DMS53 (cell line): ENCODE measurements around the gene CILP2.

ENCODE experiments used
- DNase-seq: peaks from one replicate; lab custom pipeline; 2025; lab: John Stamatoyannopoulos, UW

Gene CILP2, protein sequence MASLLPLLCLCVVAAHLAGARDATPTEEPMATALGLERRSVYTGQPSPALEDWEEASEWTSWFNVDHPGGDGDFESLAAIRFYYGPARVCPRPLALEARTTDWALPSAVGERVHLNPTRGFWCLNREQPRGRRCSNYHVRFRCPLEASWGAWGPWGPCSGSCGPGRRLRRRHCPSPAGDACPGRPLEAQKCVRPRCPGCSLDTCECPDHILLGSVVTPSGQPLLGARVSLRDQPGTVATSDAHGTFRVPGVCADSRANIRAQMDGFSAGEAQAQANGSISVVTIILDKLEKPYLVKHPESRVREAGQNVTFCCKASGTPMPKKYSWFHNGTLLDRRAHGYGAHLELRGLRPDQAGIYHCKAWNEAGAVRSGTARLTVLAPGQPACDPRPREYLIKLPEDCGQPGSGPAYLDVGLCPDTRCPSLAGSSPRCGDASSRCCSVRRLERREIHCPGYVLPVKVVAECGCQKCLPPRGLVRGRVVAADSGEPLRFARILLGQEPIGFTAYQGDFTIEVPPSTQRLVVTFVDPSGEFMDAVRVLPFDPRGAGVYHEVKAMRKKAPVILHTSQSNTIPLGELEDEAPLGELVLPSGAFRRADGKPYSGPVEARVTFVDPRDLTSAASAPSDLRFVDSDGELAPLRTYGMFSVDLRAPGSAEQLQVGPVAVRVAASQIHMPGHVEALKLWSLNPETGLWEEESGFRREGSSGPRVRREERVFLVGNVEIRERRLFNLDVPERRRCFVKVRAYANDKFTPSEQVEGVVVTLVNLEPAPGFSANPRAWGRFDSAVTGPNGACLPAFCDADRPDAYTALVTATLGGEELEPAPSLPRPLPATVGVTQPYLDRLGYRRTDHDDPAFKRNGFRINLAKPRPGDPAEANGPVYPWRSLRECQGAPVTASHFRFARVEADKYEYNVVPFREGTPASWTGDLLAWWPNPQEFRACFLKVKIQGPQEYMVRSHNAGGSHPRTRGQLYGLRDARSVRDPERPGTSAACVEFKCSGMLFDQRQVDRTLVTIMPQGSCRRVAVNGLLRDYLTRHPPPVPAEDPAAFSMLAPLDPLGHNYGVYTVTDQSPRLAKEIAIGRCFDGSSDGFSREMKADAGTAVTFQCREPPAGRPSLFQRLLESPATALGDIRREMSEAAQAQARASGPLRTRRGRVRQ

DNA sequence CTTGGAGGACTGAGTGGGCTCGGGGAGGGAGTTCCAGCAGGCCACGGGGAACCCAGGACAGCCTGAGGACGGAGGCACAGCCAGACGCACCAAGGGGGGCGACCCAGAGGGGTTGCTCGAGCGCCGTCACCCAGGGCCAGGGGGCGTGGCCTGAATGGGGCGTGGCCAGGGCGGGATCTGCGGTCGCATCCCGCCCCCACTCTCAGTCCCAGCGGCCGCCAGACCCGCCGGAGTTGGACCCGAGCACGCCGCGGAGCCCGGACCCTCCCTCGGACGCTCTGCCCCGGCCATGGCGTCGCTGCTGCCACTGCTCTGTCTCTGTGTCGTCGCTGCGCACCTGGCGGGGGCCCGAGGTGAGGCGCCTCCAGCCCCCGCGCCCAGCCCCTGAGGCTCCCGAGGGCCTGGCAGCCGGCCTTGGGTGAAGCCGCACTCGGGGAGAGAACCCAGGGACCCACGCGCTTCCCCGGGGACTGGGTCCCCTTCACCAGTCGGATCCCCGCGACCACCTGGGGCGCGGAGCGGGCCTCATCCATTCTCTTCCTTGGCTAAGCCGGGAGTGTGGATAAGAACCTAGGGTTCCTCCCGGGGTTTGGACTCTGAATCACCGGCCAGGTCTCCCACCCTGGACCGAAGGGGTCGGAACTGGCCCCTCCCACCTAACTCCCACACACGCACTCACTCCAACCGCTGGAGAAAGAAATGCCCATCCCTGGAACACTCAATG lies at the start of gene CILP2:
TSS of gene CILP2 (plus strand) at position 205 of the 724 bp plus-strand sequence. CDS start at position 290, 85 bp downstream.
- DNase-seq: peak; percentile 38

DNA sequence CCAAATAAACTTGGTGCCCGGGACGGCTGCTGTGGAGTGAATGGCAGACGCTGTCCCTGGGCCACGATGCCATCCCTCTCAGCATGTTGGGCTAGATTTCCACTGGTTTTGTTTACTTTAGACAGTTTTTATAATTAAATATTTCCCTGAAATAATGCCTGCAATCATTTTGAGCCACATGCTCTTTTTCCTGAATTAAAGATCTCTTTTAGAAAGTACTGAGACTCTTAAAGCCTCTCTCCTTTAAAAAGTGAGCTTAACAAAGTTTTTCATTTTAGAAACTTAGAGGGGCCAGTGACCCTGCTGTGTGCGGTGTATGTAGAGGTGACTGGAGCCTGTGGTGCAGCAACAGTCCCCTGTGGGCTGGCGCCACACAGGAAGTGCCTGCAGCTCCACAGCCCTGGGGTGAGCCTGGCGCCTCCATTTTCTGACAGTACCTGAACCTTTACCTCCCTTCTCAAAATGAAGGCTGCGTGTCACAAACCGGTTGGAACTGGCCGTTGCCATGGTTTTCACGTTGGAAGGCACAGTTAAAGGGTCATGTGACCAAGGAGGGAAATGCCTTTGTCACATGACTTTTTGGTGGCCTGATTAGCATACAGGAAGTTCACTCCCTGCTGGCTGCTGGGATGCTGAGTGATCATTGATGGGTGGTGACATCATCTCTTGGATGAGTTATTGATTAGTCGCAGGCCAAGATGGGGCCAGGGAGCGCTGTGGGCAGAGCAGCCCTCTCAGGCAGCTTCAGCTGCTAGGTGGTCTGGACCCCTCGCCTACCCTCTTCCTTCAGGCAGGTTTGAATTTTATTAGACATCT lies 49.0 kb upstream of the CILP2 start:
- DNase-seq: peak; percentile 85

DNA sequence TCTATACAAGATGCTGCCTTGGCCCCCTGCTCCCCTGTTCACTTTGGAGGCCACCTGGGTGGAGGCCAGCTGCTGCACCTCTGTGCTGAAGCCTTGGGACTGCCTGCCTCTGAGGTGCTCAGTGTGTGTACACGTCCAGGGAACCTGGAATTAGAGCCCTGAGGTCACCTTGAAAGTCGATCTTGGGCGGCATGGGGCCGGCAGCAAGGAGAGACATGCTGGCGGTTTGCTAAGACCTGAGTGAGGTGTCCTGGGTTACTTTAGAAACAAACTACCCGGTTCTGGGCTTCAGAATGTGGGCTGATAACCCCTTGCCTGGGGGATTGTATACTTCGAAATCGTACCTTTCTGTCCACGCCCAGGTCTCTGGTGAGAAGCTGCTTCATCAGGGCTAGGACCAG lies 48.3 kb upstream of the CILP2 start:
- DNase-seq: no peak

DNA sequence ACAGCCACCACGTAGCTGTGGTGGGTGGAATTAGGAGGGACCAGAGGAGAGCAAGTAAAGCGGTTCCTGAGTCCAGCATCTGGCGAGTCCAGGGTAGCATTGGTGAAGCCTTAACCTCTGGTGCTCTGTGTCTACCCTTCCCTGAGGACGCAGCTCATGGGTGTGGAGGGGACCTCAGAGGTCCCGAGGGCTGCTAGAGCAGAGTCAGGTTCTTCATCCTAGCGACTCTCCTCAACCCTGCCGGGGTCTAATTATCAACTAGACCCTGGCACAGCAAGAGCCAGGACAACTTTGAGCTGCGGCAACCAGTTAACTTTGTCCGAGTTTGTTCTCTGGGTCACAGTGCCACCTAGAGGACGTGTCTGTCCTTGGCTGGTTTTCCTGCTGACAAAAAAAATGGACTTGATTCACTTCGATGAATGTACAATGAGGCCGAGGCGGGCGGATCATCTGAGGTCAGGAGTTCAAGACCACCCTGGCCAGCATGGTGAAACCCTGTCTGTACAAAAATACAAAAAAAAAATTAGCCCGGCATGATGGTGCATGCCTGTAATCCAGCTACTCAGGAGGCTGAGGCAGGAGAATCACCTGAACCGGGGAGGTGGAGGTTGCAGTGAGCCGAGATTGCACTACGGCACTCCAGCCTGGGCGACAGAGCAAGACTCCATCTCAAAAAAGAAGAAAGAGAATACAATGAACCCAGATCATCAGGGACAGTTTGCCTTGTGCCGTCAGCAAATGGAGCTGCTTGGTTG lies 47.7 kb upstream of the CILP2 start:
- peak; percentile 77 for DNase-seq

DNA sequence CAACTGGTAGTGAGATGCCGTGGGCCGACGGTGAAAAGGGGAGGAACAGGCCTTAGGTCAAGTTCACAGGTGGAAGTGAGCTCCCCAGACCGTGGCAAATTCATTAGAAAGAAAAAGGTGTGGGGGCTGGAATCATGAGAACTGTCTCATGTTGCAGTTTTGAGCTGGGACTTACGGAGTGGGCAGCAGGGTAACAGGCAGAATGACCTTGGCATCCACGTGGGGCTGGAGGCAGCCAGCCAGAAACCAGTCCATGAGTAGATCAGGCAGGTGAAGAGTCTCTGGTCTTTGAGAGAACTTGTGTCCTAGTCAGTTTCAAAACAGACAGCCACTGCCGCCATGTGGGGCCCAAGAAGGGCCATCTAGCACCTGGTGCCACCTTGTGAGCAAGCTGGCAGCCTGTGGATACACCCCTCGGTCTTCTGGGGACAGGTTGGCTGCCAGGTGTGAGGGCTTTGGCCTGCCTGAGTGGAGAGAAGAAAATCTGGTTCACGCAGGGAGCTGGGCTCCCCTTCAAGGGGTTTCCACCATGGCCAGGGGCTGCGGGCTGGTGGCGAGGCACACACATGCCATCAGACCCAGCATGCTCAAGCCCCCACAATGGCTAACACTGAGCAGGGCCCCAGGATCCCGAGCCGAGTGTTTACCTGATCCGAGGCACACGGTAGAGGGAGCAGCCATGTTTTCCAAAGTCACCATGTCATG lies 46.6 kb upstream of the CILP2 start:
- no peak for DNase-seq

DNA sequence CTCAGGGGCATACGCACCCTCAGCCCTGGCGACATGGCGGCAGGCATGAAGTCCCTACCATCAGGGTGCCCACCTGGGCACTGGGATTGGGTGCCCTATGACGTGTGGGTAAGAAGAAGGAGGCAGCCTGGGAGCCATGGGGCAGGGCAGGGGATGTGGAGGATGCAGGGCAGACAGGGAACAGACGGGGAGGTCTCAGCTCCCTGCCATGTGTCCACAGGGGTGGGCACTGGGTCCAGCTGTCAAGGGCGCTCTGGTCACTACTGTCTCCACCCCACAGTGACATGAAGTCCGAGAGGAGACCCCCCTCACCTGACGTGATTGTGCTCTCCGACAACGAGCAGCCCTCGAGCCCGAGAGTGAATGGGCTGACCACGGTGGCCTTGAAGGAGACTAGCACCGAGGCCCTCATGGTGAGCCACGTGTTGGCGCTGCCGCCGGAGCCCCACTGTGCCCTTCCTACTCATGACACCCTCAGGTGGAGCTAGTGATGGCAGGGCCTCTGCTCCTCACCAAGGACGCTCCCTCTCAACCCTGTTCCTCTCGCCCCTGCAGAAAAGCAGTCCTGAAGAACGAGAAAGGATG lies 45.9 kb upstream of the CILP2 start:
- DNase-seq: no peak

DNA sequence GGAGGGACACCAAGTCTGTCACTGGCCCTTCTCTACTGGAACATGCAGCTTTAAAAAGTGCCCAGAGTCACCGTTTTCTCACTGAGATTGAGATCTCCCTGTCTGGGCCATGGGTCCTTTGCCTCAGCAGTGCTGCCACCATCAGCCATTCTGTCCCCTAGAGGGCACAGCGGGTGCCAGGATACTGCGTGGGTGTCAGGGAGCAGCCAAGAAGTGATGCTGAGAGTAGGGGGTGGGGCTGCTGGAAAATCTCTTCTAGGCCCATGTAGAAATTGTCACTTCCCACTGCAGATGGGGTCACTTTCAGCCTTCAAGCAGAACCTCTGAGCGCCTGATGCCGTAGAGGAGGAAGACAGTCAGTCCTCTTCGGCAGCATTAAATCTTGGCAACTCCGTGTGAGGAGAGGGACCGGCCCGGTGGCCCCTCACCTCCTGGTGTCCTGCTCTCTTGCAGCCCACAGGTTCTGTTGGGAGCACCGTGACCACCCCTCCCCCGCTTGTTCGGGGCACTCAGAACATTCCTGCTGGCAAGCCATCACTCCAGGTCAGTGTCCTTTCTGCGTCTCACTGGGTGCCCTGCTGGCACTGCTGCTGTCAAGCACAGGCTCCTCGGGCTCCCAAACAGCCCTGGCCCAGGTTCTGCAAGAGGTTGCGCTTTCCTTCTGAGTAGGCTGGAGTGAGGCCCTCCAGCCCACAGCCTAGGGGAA lies 44.1 kb upstream of the CILP2 start:
- no peak for DNase-seq

DNA sequence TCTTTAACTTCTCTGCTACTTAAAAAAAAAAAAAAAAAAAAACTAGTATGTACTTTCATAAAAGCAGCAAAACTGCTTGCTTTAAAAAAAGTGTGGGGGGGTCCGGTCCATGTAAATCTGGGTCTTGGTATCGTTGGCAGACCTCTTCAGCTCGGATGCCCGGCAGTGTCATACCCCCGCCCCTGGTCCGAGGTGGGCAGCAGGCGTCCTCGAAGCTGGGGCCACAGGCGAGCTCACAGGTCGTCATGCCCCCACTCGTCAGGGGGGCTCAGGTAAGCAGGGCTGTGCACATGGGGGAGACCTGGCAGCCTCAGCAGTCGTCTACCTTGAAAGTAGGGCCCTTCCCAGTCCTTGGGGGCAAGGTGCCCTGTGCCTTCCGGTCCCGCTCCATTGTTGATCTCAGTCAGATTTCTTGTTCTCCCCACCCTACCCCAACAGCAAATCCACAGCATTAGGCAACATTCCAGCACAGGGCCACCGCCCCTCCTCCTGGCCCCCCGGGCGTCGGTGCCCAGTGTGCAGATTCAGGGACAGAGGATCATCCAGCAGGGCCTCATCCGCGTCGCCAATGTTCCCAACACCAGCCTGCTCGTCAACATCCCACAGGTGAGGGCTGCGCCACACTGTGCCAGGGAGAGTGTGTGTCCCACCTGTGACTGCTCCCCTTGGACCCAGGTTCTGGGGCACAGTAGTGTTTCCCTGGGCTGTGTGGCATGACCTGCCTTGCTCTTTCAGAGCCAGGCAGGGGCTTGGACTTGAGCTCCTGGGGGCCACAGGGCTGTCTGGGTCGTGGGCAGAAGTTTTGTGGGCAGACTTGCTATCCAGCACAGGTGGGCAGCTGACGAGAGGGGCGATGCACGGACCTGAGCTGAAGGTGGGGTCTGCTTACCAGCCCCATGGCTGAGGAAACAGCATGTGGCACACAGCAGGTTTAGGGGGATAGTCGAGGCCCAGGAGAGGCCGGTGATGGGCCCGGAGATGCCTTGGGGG lies 42.2 kb upstream of the CILP2 start:
- DNase-seq: no peak

DNA sequence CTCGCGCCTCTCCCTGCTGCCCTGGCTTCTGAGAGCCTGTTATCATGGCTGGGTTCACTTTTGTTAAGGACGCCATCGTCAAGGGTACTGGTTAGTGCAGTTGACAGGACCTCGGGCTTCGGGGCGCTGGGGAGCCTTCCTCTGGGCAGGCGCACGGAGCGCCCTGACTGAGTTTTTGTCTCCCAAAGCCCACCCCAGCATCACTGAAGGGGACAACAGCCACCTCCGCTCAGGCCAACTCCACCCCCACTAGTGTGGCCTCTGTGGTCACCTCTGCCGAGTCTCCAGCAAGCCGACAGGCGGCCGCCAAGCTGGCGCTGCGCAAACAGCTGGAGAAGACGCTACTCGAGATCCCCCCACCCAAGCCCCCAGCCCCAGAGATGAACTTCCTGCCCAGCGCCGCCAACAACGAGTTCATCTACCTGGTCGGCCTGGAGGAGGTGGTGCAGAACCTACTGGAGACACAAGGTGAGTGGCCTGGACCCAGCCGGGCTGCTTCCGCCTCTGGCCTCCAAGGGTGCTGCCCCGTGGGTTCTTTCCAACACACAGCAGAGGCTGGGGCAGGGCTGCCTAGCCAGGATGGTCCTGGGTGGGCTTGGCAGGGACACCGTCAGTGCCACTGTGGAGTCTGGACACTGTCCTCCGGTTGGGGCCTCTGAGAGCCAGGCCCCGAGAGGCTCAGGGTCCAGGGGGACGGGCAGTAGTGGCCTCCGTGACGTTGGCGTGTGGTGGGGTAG lies 39.6 kb upstream of the CILP2 start:
- no peak for DNase-seq

DNA sequence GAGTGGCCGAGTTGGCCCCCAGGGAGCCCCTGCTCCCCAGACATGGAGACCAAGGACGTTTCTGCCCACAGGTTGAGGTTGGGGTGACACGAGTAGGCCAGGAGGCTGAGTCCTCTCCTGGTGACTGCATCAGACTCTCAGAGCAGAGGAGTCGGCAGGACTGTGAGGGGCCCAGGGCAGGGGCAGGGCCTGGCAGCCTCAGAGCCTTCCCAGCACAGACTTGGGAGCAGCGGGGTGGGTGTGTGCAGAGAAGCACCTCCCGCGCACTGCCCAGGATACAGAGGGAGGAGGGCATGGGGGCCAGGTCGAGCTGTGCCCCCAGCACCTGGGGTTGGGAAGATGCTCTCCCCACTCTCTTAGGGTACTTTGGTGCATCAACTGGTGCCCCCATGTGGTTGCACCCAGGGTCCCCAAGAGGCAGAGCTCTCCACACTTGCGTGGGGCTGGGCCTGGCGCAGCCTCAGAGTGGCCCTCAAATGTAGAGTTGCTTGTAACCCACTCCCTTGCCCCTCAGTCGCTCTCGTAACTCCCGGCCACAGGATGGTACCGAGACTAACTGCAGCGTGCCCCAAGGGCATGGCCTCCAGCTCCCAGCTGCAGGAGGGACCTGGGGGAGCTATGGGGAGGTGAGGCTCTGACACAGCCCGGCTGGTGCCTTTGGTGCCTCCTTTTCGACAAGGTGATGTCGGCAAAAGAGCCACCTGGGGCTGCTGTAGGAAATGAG lies 38.6 kb upstream of the CILP2 start:
- no peak for DNase-seq

DNA sequence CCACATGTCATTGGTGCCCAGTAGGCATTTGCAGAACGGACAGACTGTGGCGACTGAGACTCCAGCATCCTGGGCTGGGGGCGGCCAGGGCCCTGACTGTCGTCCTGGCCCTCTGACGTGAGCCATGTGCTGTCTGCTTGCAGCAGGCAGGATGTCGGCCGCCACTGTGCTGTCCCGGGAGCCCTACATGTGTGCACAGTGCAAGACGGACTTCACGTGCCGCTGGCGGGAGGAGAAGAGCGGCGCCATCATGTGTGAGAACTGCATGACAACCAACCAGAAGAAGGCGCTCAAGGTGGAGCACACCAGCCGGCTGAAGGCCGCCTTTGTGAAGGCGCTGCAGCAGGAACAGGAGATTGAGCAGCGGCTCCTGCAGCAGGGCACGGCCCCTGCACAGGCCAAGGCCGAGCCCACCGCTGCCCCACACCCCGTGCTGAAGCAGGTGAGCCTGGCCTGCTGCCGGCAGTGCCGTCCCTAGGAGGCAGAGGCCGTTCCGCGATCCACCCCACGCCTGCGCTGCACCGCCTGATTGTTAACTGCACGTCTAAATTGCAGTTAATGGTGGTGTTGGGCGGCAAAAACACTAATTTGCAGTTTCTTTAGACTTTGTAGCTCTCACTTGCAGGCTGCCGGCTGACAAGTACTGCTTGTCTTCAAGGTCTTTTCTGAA lies 37.0 kb upstream of the CILP2 start:
- DNase-seq: no peak

DNA sequence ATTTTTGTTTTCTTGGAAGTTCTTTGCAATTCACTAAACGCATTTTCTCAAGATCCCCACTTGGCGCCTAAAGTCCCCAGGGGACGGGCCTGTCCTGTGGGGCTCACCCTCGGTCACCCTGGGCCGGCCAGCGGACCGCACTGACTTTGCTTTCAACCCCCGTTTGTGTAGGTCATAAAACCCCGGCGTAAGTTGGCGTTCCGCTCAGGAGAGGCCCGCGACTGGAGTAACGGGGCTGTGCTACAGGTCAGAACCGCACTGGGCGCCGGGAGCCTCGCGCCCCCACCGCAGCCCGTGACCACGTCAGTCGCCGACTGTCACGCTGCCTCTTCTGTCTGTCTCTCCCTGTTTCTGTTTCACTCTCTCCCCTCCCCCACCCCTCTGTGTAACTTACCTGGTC lies 36.3 kb upstream of the CILP2 start:
- no peak for DNase-seq

DNA sequence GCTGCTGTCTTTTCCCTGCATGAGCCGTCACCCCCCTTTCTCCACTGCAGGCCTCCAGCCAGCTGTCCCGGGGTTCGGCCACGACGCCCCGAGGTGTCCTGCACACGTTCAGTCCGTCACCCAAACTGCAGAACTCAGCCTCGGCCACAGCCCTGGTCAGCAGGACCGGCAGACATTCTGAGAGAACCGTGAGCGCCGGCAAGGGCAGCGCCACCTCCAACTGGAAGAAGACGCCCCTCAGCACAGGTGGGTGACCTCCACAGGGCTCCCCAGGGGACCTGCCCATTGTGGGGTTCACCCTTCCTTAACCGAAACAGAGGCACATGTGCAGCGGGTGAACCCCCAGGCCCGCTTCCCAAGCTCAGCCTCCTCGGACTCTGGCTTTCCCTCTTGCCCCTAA lies 35.8 kb upstream of the CILP2 start:
- no peak for DNase-seq

DNA sequence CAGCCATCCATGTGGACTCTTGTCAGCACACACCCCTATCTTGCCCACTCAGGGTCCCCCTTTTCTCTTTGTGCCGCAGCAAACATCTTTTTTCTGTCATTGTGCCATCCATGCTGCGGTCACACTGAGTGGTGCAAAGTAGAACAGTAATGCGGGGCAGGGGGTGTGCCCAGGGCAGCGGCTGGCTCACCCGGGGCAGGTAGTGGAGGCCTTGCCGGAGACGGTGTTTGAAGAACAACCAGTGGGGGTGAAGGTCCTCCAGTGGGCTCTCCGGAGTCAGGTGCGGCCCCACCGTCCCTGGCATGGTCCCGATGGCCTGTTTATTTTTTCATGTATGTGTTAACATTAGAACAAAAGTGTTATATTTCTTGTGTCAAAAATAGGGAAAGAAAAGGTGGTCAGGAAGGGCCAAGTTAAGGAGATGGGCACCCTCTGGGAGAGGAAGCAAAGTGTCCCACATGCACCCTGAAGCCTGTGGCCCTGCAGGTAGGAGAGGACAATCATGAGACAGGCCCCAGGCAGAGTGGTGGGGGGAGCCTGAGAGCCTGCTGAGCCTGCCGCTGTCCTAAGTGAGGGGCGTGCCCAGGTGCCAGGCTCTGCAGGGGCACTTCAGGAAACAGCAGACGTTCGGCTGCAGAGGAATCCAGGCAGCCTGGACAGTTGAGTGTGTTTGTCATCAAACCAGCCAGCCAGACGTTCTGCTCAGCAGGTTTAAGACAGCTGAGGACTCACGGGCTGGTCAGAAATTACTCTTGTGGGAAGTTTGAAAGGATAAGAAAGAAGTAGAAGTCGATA lies 35.1 kb upstream of the CILP2 start:
- peak; percentile 15 for DNase-seq
